ENCODE data around the gene KRTAP1-4. TPM values are rescaled to one million over a fixed set of nuclear protein-coding genes. Genes with fewer than 3 reads are reported as not detected.

Gene KRTAP1-4
- total and polyA plus RNA-seq, 2 of the 4 experiments (the other 2 are of a cell fraction): not detected

DNA sequence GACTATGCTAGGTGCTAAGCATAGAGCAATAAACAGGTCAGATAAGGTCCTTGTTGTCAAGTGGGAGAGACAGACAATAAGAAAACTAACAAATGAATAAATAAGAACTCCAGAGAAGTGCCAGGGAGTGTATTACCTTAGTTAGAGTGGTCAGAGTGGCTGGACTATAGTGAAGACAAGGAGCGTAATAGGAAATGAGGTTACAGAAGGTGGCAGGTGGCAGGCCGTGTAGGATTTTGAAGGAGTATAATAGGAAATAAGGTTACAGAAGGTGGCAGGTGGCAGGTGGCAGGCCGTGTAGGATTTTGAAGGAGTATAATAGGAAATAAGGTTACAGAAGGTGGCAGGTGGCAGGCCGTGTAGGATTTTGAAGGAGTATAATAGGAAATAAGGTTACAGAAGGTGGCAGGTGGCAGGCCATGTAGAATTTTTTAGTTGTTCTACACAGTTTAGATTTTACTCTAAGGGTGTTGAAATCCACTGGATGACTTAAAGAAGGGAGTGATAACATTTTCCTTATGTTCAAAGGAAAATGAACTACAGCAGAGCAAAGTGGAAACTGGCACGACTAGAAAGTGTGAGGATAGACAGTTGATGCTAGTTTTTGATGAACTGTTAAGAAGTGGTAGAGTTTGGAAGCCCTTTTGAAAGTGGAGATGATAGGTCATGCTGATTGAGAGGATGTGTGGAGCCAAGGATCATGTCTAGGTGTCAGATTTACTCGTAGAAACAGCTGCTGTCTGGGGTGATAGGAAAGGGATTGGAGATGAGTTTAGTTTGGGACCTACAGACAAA lies 17.5 kb downstream of the KRTAP1-4 start:
- Histone ChIP-seq H3K79me1 (ENCODE audit: low read depth in 1 of 2, low read length in 2 of 2) (no peaks in the 10 kb centered on the region), H3K27ac (ENCODE audit: insufficient read depth, low read length) (no peak overlapping the region), H2BK5ac (ENCODE audit: low read depth, low read length, poor library complexity, severe bottlenecking) (no peak overlapping the region), H3K4me1 (ENCODE audit: control insufficient read depth, insufficient read depth, low read length) (peaks cover 1% of the 10 kb centered on the region; the same call in 1 of the 2 replicates), H3K14ac (replicated peaks; ENCODE audit: low read depth, low read length) (no peak overlapping the region), H2BK15ac (ENCODE audit: low read depth, low read length) (peak overlapping the region; percentile 40; the same call in 1 of the 3 replicates), H2AK5ac (ENCODE audit: low read depth, low read length) (no peak overlapping the region), H3K18ac (ENCODE audit: low read depth, low read length) (no peak overlapping the region), H3K4ac (ENCODE audit: low read depth, low read length) (no peak overlapping the region), H3K4me3 (ENCODE audit: insufficient read depth, low read depth, low read length) (no peak overlapping the region), H4K91ac (ENCODE audit: insufficient read depth, low read depth, low read length) (no peak overlapping the region), H2AFZ (replicated peaks; ENCODE audit: low read length, poor library complexity) (no peak overlapping the region), H3K9ac (ENCODE audit: low read depth, low read length) (no peak overlapping the region), H2AK9ac (replicated peaks; ENCODE audit: low read depth, low read length, poor library complexity) (no peak overlapping the region), H4K5ac (ENCODE audit: low read depth, low read length) (no peak overlapping the region), H2BK20ac (ENCODE audit: low read depth, low read length) (peak overlapping the region; percentile 40; the same call in 1 of the 2 replicates), H2BK120ac (ENCODE audit: low read depth, low read length) (no peak overlapping the region), H3K23ac (ENCODE audit: low read depth, low read length) (no peak overlapping the region), H3K4me2 (ENCODE audit: low read depth, low read length) (no peak overlapping the region), H4K20me1 (ENCODE audit: insufficient read depth, low read length) (no peaks in the 10 kb centered on the region), H3K36me3 (ENCODE audit: control insufficient read depth, insufficient read depth, low read length) (no peaks in the 10 kb centered on the region), H3K9me1 (ENCODE audit: insufficient read depth, low read length) (no peaks in the 10 kb centered on the region; the same call in 1 of the 2 replicates), H3K9me3 (ENCODE audit: control insufficient read depth, insufficient read depth, low read length) (no peaks in the 10 kb centered on the region), H3K56ac (ENCODE audit: extremely low read depth, insufficient read depth, low read length) (no peak overlapping the region), H3K27me3 (ENCODE audit: control insufficient read depth, insufficient read depth, low read length) (no peaks in the 10 kb centered on the region; the same call in 1 of the 2 replicates), H4K8ac (ENCODE audit: low read depth in 2 of 2, low read length in 2 of 2) (peak overlapping the region in 1 of 2 experiments; percentile 34; a peak in 1 of 4 replicates)
- ChIA-PET POLR2A (ENCODE audit: unreplicated experiment) (no interaction called here), CTCF (no interaction called here)
- no TSS peak for BruUV-seq (replicated peaks)
- WGBS, 2 experiments (ENCODE audit: extremely low coverage in 2 of 2, insufficient read length in 1 of 2): 79% methylated on average over 3 of the region's 6 CpGs; no CpG with 5 or more reads in 1 of the 2 experiments
- in situ Hi-C loops (cut with MboI; ENCODE audit: low sequenced_read_pairs): no loop called here
- ATAC-seq (ENCODE audit: low read depth) (no peak), DNase-seq (no peak)
- intact Hi-C loops (cut with micrococcal nuclease): no loop called here
- no peak for TF ChIP-seq RCOR1 (IDR thresholded peaks at IDR 0.05; ENCODE audit: insufficient replicate concordance, low read length)
- no peak for TF ChIP-seq POLR2A (IDR thresholded peaks at IDR 0.05; ENCODE audit: low read depth, low read length)
- TF ChIP-seq SMC3 (IDR thresholded peaks at IDR 0.05; ENCODE audit: low read depth, low read length): no peak
- no peak for TF ChIP-seq FOS (IDR thresholded peaks at IDR 0.05; ENCODE audit: low read depth, low read length)
- no peak for TF ChIP-seq NFE2L2 (IDR thresholded peaks at IDR 0.05; ENCODE audit: low read depth, low read length)
- TF ChIP-seq MXI1 (IDR thresholded peaks at IDR 0.05; ENCODE audit: borderline replicate concordance, low read depth, low read length): no peak
- TF ChIP-seq, protein P1, sequence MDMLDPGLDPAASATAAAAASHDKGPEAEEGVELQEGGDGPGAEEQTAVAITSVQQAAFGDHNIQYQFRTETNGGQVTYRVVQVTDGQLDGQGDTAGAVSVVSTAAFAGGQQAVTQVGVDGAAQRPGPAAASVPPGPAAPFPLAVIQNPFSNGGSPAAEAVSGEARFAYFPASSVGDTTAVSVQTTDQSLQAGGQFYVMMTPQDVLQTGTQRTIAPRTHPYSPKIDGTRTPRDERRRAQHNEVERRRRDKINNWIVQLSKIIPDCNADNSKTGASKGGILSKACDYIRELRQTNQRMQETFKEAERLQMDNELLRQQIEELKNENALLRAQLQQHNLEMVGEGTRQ (IDR thresholded peaks at IDR 0.05; ENCODE audit: low read depth, low read length): no peak
- no peak for TF ChIP-seq CHD1 (IDR thresholded peaks at IDR 0.05; ENCODE audit: low read depth, low read length)
- TF ChIP-seq RFX5 (IDR thresholded peaks at IDR 0.05; ENCODE audit: low read depth, low read length): no peak
- TF ChIP-seq MAZ (IDR thresholded peaks at IDR 0.05; ENCODE audit: borderline replicate concordance, low read depth, low read length): no peak
- TF ChIP-seq, protein P2, sequence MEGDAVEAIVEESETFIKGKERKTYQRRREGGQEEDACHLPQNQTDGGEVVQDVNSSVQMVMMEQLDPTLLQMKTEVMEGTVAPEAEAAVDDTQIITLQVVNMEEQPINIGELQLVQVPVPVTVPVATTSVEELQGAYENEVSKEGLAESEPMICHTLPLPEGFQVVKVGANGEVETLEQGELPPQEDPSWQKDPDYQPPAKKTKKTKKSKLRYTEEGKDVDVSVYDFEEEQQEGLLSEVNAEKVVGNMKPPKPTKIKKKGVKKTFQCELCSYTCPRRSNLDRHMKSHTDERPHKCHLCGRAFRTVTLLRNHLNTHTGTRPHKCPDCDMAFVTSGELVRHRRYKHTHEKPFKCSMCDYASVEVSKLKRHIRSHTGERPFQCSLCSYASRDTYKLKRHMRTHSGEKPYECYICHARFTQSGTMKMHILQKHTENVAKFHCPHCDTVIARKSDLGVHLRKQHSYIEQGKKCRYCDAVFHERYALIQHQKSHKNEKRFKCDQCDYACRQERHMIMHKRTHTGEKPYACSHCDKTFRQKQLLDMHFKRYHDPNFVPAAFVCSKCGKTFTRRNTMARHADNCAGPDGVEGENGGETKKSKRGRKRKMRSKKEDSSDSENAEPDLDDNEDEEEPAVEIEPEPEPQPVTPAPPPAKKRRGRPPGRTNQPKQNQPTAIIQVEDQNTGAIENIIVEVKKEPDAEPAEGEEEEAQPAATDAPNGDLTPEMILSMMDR (conservative IDR thresholded peaks at IDR 0.05; ENCODE audit: low read depth, low read length): no peak
- dilution Hi-C loops (cut with HindIII; ENCODE audit: low sequenced_read_pairs, unreplicated experiment): no loop called here

Data from IMR-90 (cell line).